ENCODE data around the gene BTN3A1.

- no peak for TF ChIP-seq SIN3A (IDR thresholded peaks at IDR 0.05; ENCODE audit: borderline replicate concordance, insufficient read depth, low read length)
- no peak for TF ChIP-seq REST (IDR thresholded peaks at IDR 0.05; ENCODE audit: insufficient read depth in 1 of 2, low read depth in 2 of 2, low read length in 2 of 2)
Measured at GRCh38 chr6:26447257-26447656, 45.2 kb downstream of the BTN3A1 start.

Data from PFSK-1 (cell line).